HepG2 (cell line): Measurements from ENCODE around the gene NTM. TPM values are rescaled to one million over a fixed set of nuclear protein-coding genes. Genes with fewer than 3 reads are reported as not detected.
A peak's percentile ranks its signal among the peaks of the same experiment; 100 is the strongest.

Source experiments
- ATAC-seq: fragments of 200-7000 bp; cut with Tn5 transposase; 3 replicates; pipeline ENCODE4 v1.9.1; 2020; ENCODE audit warnings: mild to moderate bottlenecking, moderate library complexity
- BruUV-seq: library from RNA; stranded (reverse); fragments of 400-500 nt; replicated peaks from 2 replicates; lab custom pipeline; 2021; lab: Mats Ljungman, UMichigan
- CTCF ChIA-PET: fragments of 300-600 bp; formaldehyde crosslinking; extraction: SDS; loops from one replicate; lab custom pipeline; 2021; ENCODE audit warnings: low total read pairs, inconsistent platforms, low intra/inter-chr PET ratio; lab: Yijun Ruan, JAX
- POLR2A ChIA-PET: fragments of 350-600 bp; sonication (Branson Sonifier 250); formaldehyde crosslinking; loops from one replicate; lab custom pipeline; 2020; ENCODE audit warnings: antibody characterized with exemption, inconsistent platforms; lab: Yijun Ruan, JAX
- DNase-seq: peaks from one replicate; pipeline ENCODE4 v3.0.0-alpha.2; 2015; ENCODE audit warnings: low spot score
- FAIRE-seq: peaks from 3 replicates; lab custom pipeline; 2011; peaks lifted over from hg19 to GRCh38; lab: Jason Lieb, UNC
- H2AFZ ChIP-seq: one replicate; pipeline ENCODE4 v1.6.1; 2011; ENCODE audit warnings: low read length, inconsistent platforms
- H3K27ac ChIP-seq: fragments of 300-600 bp; 3 replicates; pipeline ENCODE4 v1.8.0; 2011; ENCODE audit warnings: mixed run types, mild to moderate bottlenecking, mixed read lengths, low read length, inconsistent platforms; ENCODE audit not compliant: insufficient read depth; ENCODE audit errors: extremely low read length
- H3K27me3 ChIP-seq, 2 experiments: fragments of 200-600 bp in 1 of 2; 2 replicates in 1 of 2; 3 replicates in 1 of 2; pipeline versions ENCODE4 v1.6.0 to v1.8.0; 2011; ENCODE audit warnings: low read length in 2 of 2, mild to moderate bottlenecking in 2 of 2, moderate library complexity in 2 of 2, inconsistent platforms in 1 of 2; ENCODE audit not compliant: insufficient read depth in 2 of 2, control insufficient read depth in 1 of 2
- H3K36me3 ChIP-seq, 2 experiments: fragments of 200-600 bp in 1 of 2; replicated peaks in 1 of 2; 2 replicates in 1 of 2; 3 replicates in 1 of 2; pipeline versions ENCODE4 v1.5.1 to v1.8.0; 2011; ENCODE audit warnings: low read length in 2 of 2, inconsistent platforms in 1 of 2; ENCODE audit not compliant: insufficient read depth in 2 of 2, control insufficient read depth in 1 of 2
- H3K4me1 ChIP-seq: 2 replicates; pipeline ENCODE4 v1.5.1; 2012; ENCODE audit warnings: low read length, inconsistent platforms; ENCODE audit not compliant: insufficient read depth
- H3K4me2 ChIP-seq: 2 replicates; pipeline ENCODE4 v1.6.0; 2011; ENCODE audit warnings: low read depth, low read length, inconsistent platforms
- H3K4me3 ChIP-seq, 3 experiments: fragments of 200-600 bp in 1 of 3; sonication (generic), shearing (Covaris generic) in 1 of 3; replicated peaks in 1 of 3; 2 replicates each; pipeline ENCODE4 v1.5.1; 2011 to 2016; ENCODE audit warnings: low read length in 3 of 3, inconsistent platforms in 2 of 3, low read depth in 2 of 3, mild to moderate bottlenecking in 2 of 3, control low read depth in 1 of 3, mixed read lengths in 1 of 3; ENCODE audit not compliant: insufficient read depth in 1 of 3
- H3K79me2 ChIP-seq: one replicate; pipeline ENCODE4 v1.6.1; 2011; ENCODE audit warnings: low read length, inconsistent platforms; ENCODE audit not compliant: insufficient read depth
- H3K9ac ChIP-seq: 2 replicates; pipeline ENCODE4 v1.6.0; 2011; ENCODE audit warnings: mild to moderate bottlenecking, low read depth, low read length, inconsistent platforms; ENCODE audit not compliant: insufficient read depth
- H3K9me3 ChIP-seq: 2 replicates; pipeline ENCODE4 v1.5.1; 2012; ENCODE audit warnings: mild to moderate bottlenecking, low read length
- H4K20me1 ChIP-seq: 2 replicates; pipeline ENCODE4 v1.6.0; 2011; ENCODE audit warnings: inconsistent platforms, mild to moderate bottlenecking, low read length, moderate library complexity; ENCODE audit not compliant: insufficient read depth
- GABPA ChIP-seq, 2 experiments: IDR thresholded peaks; 2 replicates each; pipeline ENCODE4 v1.6.1; 2011 to 2016; ENCODE audit warnings: low read depth in 2 of 2, low read length in 1 of 2, missing biosample characterization in 1 of 2, missing genetic modification characterization in 1 of 2
- MED8 ChIP-seq: sonication (generic); formaldehyde crosslinking; IDR thresholded peaks from 2 replicates; pipeline ENCODE4 v1.8.1; 2023; ENCODE audit warnings: mild to moderate bottlenecking, missing genetic modification reagents; ENCODE audit not compliant: insufficient replicate concordance
- MTA3 ChIP-seq: sonication (generic); formaldehyde crosslinking; IDR thresholded peaks from 2 replicates; pipeline ENCODE4 v1.4.0; 2020; ENCODE audit warnings: missing genetic modification reagents
- PHF5A ChIP-seq: IDR thresholded peaks from one replicate; pipeline ENCODE4 v1.6.1; 2018; ENCODE audit warnings: low read depth, missing genetic modification reagents; ENCODE audit not compliant: unreplicated experiment
- SMC3 ChIP-seq: IDR thresholded peaks from 2 replicates; pipeline ENCODE4 v1.6.1; 2011; ENCODE audit warnings: low read length, improper control_type of control experiment
- STAG1 ChIP-seq: sonication (generic); formaldehyde crosslinking; IDR thresholded peaks from 2 replicates; pipeline ENCODE4 v1.4.0; 2020; ENCODE audit warnings: missing genetic modification reagents
- TEAD3 ChIP-seq: optimal IDR thresholded peaks from 2 replicates; pipeline ENCODE3; 2016; ENCODE audit warnings: borderline replicate concordance
- WGBS: methylation state at CpG from one replicate; pipeline ENCODE4 v1.1.6; 2017; ENCODE audit warnings: low lambda C conversion rate; 5-methylcytosine and 5-hydroxymethylcytosine counted together
- in situ Hi-C: cut with HindIII; loops from 2 replicates; pipeline ENCODE4 v1.10.0; 2017; ENCODE audit warnings: low pct_unique_long_range_greater_than_20kb; ENCODE audit not compliant: extremely low pct_ligation_motif_present
- intact Hi-C: fragments of 100-400 bp; cut with micrococcal nuclease; formaldehyde crosslinking; loops from one replicate; pipeline ENCODE4 v1.10.0; 2022; ENCODE audit not compliant: unreplicated experiment
- polyA plus RNA-seq, 8 experiments: library from polyadenylated mRNA; depleted of rRNA in 3 of 8; stranded (reverse) in 7 of 8; unstranded in 1 of 8; fragments of >200 nt; fragmentation: Illumina TruSeq in 4 of 8; extraction: Trizol in 4 of 8; gene quantifications; 2 replicates each; pipeline versions ENCODE4 v1.2.1 to v1.2.3, GENCODE V29; 2011 to 2016; ENCODE audit warnings: low read depth in 4 of 8, missing spikeins in 1 of 8, mixed read lengths in 1 of 8; ENCODE audit not compliant: insufficient read depth in 1 of 8
- total RNA-seq, 5 experiments: library from RNA; depleted of rRNA; stranded (reverse); fragments of >200 nt; fragmentation: Illumina TruSeq; extraction: Trizol; gene quantifications; 2 replicates each; pipeline ENCODE4 v1.2.3, GENCODE V29; 2016; ENCODE audit warnings: low read depth in 1 of 5
- TF ChIP-seq, protein P1 (sequence below): sonication (generic); formaldehyde crosslinking; IDR thresholded peaks from 2 replicates; pipeline ENCODE4 v1.5.0; 2020; ENCODE audit warnings: mild to moderate bottlenecking, missing genetic modification reagents, moderate library complexity
- TF ChIP-seq, protein P2 (sequence below): sonication (generic); formaldehyde crosslinking; IDR thresholded peaks from 2 replicates; pipeline ENCODE4 v1.4.0; 2020; ENCODE audit warnings: missing genetic modification reagents
- TF ChIP-seq, protein P3 (sequence below): sonication (generic); formaldehyde crosslinking; IDR thresholded peaks from 2 replicates; pipeline ENCODE4 v1.4.0; 2020; ENCODE audit warnings: mild to moderate bottlenecking, missing genetic modification reagents

The NTM gene
- total and polyA plus RNA-seq, 2 of the 13 experiments (the other 11 are each of a cell fraction or from before 2014, with no cell fraction given) = not detected

DNA sequence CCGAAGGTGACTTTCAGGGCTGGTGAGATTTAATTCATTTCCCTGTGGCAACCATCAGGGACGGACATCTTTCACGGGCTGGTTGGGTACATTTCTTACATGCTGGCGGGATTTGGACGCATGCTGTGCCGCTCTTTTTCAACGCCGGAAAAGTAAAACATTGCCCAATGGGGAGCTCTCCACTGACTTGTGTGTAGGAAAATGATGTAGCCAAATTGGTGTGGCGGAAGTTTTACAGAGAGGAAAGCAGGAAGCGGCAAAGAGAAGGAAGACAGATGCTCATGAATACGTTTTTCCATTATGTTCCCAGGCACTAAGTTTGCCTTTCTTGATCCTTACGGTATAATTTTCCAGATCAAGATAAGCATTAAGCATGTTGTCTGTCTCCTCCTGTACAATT, 375.8 kb downstream of the NTM start (continued):
- no peak for TF ChIP-seq MTA3 (CRISPR knock-in tag)

DNA sequence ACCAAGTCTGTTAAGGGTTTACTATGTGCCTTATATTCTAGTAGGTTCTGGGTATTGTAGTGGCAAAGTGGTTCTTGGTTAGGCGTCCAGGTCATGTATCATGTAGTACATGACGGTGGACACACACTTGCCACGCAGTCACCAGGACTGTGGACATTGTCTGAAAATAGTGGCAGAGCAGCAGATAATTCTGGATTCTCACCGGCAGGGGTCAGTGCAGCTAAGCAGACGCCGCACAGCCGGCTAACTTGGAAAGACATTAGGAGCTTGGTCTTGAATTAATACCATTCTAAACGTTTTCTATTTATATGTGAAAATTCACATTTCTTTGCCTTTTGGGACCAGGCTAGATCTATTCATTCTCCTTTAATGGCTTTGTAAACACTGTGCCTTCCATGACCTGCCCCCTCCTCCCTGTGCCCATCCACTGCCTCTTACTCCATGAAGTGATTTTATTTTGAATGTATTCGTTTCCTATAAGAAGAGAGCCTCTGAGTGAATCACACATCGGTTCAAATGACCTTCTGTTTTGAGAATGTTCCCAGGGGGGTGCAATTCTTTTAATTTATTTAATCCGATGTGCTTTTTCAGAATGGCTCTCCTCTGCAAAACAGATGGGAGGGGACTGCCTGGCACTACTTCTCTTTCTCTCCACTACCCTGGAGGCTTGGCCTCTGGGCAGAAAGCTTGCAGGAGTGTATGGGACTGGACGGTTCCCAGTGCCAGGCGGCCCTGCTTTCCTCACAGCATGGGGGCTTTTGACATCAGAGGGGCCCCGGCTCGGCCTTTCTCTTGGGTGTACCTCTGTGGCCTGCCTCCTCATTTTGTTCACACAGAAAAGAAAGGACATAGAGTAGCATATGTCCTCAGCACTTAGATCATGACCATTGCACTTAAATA, 378.0 kb downstream of the NTM start:
- no peak overlapping the region for H3K4me3 ChIP-seq
- DNase-seq = peak; percentile 26
- TF ChIP-seq, protein P1, sequence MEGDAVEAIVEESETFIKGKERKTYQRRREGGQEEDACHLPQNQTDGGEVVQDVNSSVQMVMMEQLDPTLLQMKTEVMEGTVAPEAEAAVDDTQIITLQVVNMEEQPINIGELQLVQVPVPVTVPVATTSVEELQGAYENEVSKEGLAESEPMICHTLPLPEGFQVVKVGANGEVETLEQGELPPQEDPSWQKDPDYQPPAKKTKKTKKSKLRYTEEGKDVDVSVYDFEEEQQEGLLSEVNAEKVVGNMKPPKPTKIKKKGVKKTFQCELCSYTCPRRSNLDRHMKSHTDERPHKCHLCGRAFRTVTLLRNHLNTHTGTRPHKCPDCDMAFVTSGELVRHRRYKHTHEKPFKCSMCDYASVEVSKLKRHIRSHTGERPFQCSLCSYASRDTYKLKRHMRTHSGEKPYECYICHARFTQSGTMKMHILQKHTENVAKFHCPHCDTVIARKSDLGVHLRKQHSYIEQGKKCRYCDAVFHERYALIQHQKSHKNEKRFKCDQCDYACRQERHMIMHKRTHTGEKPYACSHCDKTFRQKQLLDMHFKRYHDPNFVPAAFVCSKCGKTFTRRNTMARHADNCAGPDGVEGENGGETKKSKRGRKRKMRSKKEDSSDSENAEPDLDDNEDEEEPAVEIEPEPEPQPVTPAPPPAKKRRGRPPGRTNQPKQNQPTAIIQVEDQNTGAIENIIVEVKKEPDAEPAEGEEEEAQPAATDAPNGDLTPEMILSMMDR = peak; percentile 77
- TF ChIP-seq STAG1 (CRISPR knock-in tag) (peak; percentile 65), TEAD3 (CRISPR knock-in tag) (peak; percentile 29), GABPA (IDR thresholded peaks at IDR 0.05; ENCODE audit: low read depth, low read length) (no peak), GABPA (CRISPR knock-in tag; IDR thresholded peaks at IDR 0.05; ENCODE audit: low read depth) (no peak), PHF5A (no peak), MED8 (CRISPR knock-in tag) (no peak), SMC3 (peak; percentile 46; the same call in 1 of the 2 replicates)
- TF ChIP-seq, protein P2, sequence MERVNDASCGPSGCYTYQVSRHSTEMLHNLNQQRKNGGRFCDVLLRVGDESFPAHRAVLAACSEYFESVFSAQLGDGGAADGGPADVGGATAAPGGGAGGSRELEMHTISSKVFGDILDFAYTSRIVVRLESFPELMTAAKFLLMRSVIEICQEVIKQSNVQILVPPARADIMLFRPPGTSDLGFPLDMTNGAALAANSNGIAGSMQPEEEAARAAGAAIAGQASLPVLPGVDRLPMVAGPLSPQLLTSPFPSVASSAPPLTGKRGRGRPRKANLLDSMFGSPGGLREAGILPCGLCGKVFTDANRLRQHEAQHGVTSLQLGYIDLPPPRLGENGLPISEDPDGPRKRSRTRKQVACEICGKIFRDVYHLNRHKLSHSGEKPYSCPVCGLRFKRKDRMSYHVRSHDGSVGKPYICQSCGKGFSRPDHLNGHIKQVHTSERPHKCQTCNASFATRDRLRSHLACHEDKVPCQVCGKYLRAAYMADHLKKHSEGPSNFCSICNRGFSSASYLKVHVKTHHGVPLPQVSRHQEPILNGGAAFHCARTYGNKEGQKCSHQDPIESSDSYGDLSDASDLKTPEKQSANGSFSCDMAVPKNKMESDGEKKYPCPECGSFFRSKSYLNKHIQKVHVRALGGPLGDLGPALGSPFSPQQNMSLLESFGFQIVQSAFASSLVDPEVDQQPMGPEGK (CRISPR knock-in tag) = no peak
- TF ChIP-seq, protein P3, sequence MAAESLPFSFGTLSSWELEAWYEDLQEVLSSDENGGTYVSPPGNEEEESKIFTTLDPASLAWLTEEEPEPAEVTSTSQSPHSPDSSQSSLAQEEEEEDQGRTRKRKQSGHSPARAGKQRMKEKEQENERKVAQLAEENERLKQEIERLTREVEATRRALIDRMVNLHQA = no peak
- TF ChIP-seq, all 625 proteins: peak for 4
- POLR2A ChIA-PET = no interaction called here
- H3K36me3 ChIP-seq = no peaks in the 10 kb centered on the region
- intact Hi-C loops (loop anchor here (1.0 kb wide), 1 partner anchor 280 kb away; no protein-coding TSS in a partner anchor), in situ Hi-C loops (loop anchor here (25.0 kb wide), 1 partner anchor 289 kb away; no protein-coding TSS in a partner anchor)
- 5% methylated on average over 15 of the region's 15 CpGs for WGBS
- H2AFZ ChIP-seq = no peak overlapping the region
- peak; percentile 89 for ATAC-seq
- no peaks in the 10 kb centered on the region for H3K79me2 ChIP-seq
- no peaks in the 10 kb centered on the region; a peak in 1 of 5 replicates for H3K27me3 ChIP-seq
- no peak overlapping the region for H3K4me2 ChIP-seq
- no TSS peak for BruUV-seq
- peak; percentile 60 for FAIRE-seq
- H3K9ac ChIP-seq = no peak overlapping the region
- H4K20me1 ChIP-seq = no peaks in the 10 kb centered on the region
- no peaks in the 10 kb centered on the region for H3K4me1 ChIP-seq
- no peak overlapping the region for H3K27ac ChIP-seq
- no peaks in the 10 kb centered on the region for H3K9me3 ChIP-seq
- CTCF ChIA-PET = interaction anchor here (0.8 kb wide), 1 partner anchor 281 kb away, joined by 3 read pairs; no protein-coding TSS in a partner anchor
